Measurements from ENCODE around the gene UBE2H. TPM values are rescaled to one million over a fixed set of nuclear protein-coding genes. Genes with fewer than 3 reads are reported as not detected.

UBE2H gene
- polyA plus RNA-seq, 1 of the 3 experiments (the other 2 are of a cell fraction) = 129 TPM

- ChIA-PET CTCF (interaction anchor here (0.7 to 2.0 kb wide), 9 partner anchors 15 to 293 kb away, joined by 3 to 8 read pairs (median 4); no protein-coding TSS in a partner anchor), POLR2A (no interaction called here)
- Histone ChIP-seq H3K27ac (ENCODE audit: low read depth in 2 of 2, low read length in 1 of 2) (no peak overlapping the region), H3K9ac (no peak overlapping the region), H3K9me2 (no peaks in the 10 kb centered on the region), H3K4me3 (ENCODE audit: low read depth in 2 of 2, low read length in 1 of 2) (no peak overlapping the region), H3K27me3 (ENCODE audit: insufficient read depth) (no peaks in the 10 kb centered on the region), H3K36me3 (replicated peaks in 1 of 2; ENCODE audit: control insufficient read depth in 1 of 2, insufficient read depth in 2 of 2, low read length in 1 of 2) (peaks cover 8 to 59% of the 10 kb centered on the region in 2 experiments), H3K79me2 (ENCODE audit: insufficient read depth) (peaks cover 100% of the 10 kb centered on the region), H4K20me1 (ENCODE audit: insufficient read depth) (peaks cover 76% of the 10 kb centered on the region), H3K9me3 (no peaks in the 10 kb centered on the region), H3K4me1 (ENCODE audit: control insufficient read depth in 1 of 2, insufficient read depth in 2 of 2, low read depth in 1 of 2, low read length in 1 of 2) (no peaks in the 10 kb centered on the region), H3F3A (replicated peaks; ENCODE audit: insufficient read depth) (peaks cover 44% of the 10 kb centered on the region), H3K4me2 (no peak overlapping the region), H2AFZ (ENCODE audit: low read depth) (no peak overlapping the region)
- TF ChIP-seq GATA2 (CRISPR knock-in tag; IDR thresholded peaks at IDR 0.05) (no peak), MXI1 (IDR thresholded peaks at IDR 0.05; ENCODE audit: low read depth, low read length) (no peak), TCF12 (IDR thresholded peaks at IDR 0.05) (no peak), CTCF (IDR thresholded peaks at IDR 0.05) (no peak), TAF1 (IDR thresholded peaks at IDR 0.05; ENCODE audit: borderline replicate concordance, low read depth, low read length) (no peak), NRF1 (IDR thresholded peaks at IDR 0.05; ENCODE audit: low read depth, low read length) (no peak), ELF1 (IDR thresholded peaks at IDR 0.05) (no peak), CHD2 (IDR thresholded peaks at IDR 0.05; ENCODE audit: low read length, partially characterized antibody) (no peak), NFIC (IDR thresholded peaks at IDR 0.05; ENCODE audit: borderline replicate concordance) (no peak), RXRA (IDR thresholded peaks at IDR 0.05; ENCODE audit: borderline replicate concordance, low read depth) (no peak), YY1 (IDR thresholded peaks at IDR 0.05; ENCODE audit: low read depth) (no peak)
- DNase-seq = no peak
- 95% methylated on average over 3 of the region's 3 CpGs for WGBS (ENCODE audit: low lambda C conversion rate)
Measured at GRCh38 chr7:129933627-129934026, 19.1 kb downstream of the UBE2H start.

- H2AFZ ChIP-seq (ENCODE audit: low read depth) = no peak overlapping the region
- H3K9me2 ChIP-seq = no peaks in the 10 kb centered on the region
- POLR2A ChIA-PET = no interaction called here
- H3K9me3 ChIP-seq = no peaks in the 10 kb centered on the region
- peaks cover 39% of the 10 kb centered on the region for H3F3A ChIP-seq (replicated peaks; ENCODE audit: insufficient read depth)
- CTCF ChIA-PET = no interaction called here
- TF ChIP-seq POLR2AphosphoS5 (IDR thresholded peaks at IDR 0.05; ENCODE audit: low read depth, low read length) (no peak), RXRA (IDR thresholded peaks at IDR 0.05; ENCODE audit: borderline replicate concordance, low read depth) (no peak), TAF1 (IDR thresholded peaks at IDR 0.05; ENCODE audit: borderline replicate concordance, low read depth, low read length) (no peak), FOSL2 (IDR thresholded peaks at IDR 0.05; ENCODE audit: borderline replicate concordance, low read depth) (no peak), TEAD4 (IDR thresholded peaks at IDR 0.05; ENCODE audit: borderline replicate concordance, insufficient read depth) (no peak), MAX (IDR thresholded peaks at IDR 0.05; ENCODE audit: low read depth) (no peak), GABPA (IDR thresholded peaks at IDR 0.05; ENCODE audit: low read depth) (no peak), CTCF (IDR thresholded peaks at IDR 0.05) (no peak), IRF3 (IDR thresholded peaks at IDR 0.05; ENCODE audit: low read depth, low read length) (no peak), EZH2phosphoT487 (IDR thresholded peaks at IDR 0.05; ENCODE audit: borderline replicate concordance, low read depth) (no peak)
- TF ChIP-seq, protein P1, sequence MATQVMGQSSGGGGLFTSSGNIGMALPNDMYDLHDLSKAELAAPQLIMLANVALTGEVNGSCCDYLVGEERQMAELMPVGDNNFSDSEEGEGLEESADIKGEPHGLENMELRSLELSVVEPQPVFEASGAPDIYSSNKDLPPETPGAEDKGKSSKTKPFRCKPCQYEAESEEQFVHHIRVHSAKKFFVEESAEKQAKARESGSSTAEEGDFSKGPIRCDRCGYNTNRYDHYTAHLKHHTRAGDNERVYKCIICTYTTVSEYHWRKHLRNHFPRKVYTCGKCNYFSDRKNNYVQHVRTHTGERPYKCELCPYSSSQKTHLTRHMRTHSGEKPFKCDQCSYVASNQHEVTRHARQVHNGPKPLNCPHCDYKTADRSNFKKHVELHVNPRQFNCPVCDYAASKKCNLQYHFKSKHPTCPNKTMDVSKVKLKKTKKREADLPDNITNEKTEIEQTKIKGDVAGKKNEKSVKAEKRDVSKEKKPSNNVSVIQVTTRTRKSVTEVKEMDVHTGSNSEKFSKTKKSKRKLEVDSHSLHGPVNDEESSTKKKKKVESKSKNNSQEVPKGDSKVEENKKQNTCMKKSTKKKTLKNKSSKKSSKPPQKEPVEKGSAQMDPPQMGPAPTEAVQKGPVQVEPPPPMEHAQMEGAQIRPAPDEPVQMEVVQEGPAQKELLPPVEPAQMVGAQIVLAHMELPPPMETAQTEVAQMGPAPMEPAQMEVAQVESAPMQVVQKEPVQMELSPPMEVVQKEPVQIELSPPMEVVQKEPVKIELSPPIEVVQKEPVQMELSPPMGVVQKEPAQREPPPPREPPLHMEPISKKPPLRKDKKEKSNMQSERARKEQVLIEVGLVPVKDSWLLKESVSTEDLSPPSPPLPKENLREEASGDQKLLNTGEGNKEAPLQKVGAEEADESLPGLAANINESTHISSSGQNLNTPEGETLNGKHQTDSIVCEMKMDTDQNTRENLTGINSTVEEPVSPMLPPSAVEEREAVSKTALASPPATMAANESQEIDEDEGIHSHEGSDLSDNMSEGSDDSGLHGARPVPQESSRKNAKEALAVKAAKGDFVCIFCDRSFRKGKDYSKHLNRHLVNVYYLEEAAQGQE (IDR thresholded peaks at IDR 0.05; ENCODE audit: low read depth, low read length) = no peak
- no peak overlapping the region for H3K9ac ChIP-seq
- H3K79me2 ChIP-seq (ENCODE audit: insufficient read depth) = peaks cover 98% of the 10 kb centered on the region
- peaks cover 2 to 53% of the 10 kb centered on the region in 2 experiments for H3K36me3 ChIP-seq (replicated peaks in 1 of 2; ENCODE audit: control insufficient read depth in 1 of 2, insufficient read depth in 2 of 2, low read length in 1 of 2)
- H3K4me1 ChIP-seq (ENCODE audit: control insufficient read depth in 1 of 2, insufficient read depth in 2 of 2, low read depth in 1 of 2, low read length in 1 of 2) = peaks cover 0 to 8% of the 10 kb centered on the region in 2 experiments; a peak in 1 of 4 replicates
- 95% methylated on average over 3 of the region's 3 CpGs for WGBS (ENCODE audit: low lambda C conversion rate)
- H4K20me1 ChIP-seq (ENCODE audit: insufficient read depth) = peaks cover 44% of the 10 kb centered on the region
- H3K4me3 ChIP-seq (ENCODE audit: low read depth in 2 of 2, low read length in 1 of 2) = no peak overlapping the region
- DNase-seq = no peak
- H3K4me2 ChIP-seq = no peak overlapping the region
- peak overlapping the region in 1 of 2 experiments; percentile 2; a peak in 2 of 4 replicates for H3K27ac ChIP-seq (ENCODE audit: low read depth in 2 of 2, low read length in 1 of 2)
- H3K27me3 ChIP-seq (ENCODE audit: insufficient read depth) = no peaks in the 10 kb centered on the region
Measured at GRCh38 chr7:129926618-129927017, 26.1 kb downstream of the UBE2H start.

Measured in SK-N-SH (cell line).